GM21717 (cell line): ENCODE results near the gene WDR26.
A peak's percentile ranks its signal among the peaks of the same experiment; 100 is the strongest.
"Not testable (repeated sequence)": the region's sequence is repeated elsewhere in the genome, so short reads cannot be mapped to it uniquely, and the experiment has no call there.

ENCODE experiments used
- ATAC-seq: cut with Tn5 transposase; IDR thresholded peaks from one replicate; pipeline ENCODE4 v1.9.1; 2021; ENCODE audit warnings: mild to moderate bottlenecking, moderate library complexity; ENCODE audit not compliant: unreplicated experiment

The WDR26 gene

GRCh38 chr1:224433701-224434672, 610 bp downstream of the WDR26 start:
- no peak for ATAC-seq

- no peak for ATAC-seq
These were observed 1.4 kb downstream of the WDR26 start for GRCh38 chr1:224433041-224433691.

GRCh38 chr1:224432672-224433040, 1.9 kb downstream of the WDR26 start:
- ATAC-seq, result no peak

- no peak for ATAC-seq
These were observed 2.5 kb downstream of the WDR26 start for GRCh38 chr1:224432146-224432545.

GRCh38 chr1:224431726-224432125, 2.9 kb downstream of the WDR26 start:
- no peak for ATAC-seq

GRCh38 chr1:224430511-224431113, 4.0 kb downstream of the WDR26 start:
- ATAC-seq, result peak; percentile 25

- no peak for ATAC-seq
These were observed 4.8 kb downstream of the WDR26 start for GRCh38 chr1:224429616-224430326.

- not testable (repeated sequence) for ATAC-seq
These were observed 5.9 kb downstream of the WDR26 start for GRCh38 chr1:224428713-224429112.

GRCh38 chr1:224427346-224427745, 7.3 kb downstream of the WDR26 start:
- ATAC-seq, result no peak

GRCh38 chr1:224426869-224427268, 7.7 kb downstream of the WDR26 start:
- ATAC-seq, result not testable (repeated sequence)

- ATAC-seq, result no peak
These were observed 9.2 kb downstream of the WDR26 start for GRCh38 chr1:224425279-224425884.

GRCh38 chr1:224420106-224420505, 14.5 kb downstream of the WDR26 start:
- ATAC-seq, result no peak

- no peak for ATAC-seq
These were observed 22.8 kb downstream of the WDR26 start for GRCh38 chr1:224411766-224412165.

- ATAC-seq, result no peak
These were observed 26.4 kb downstream of the WDR26 start for GRCh38 chr1:224408294-224408590.

GRCh38 chr1:224407571-224408293, 26.9 kb downstream of the WDR26 start:
- no peak for ATAC-seq

GRCh38 chr1:224406216-224406615, 28.4 kb downstream of the WDR26 start:
- ATAC-seq, result no peak

GRCh38 chr1:224405604-224405970, 29.0 kb downstream of the WDR26 start:
- no peak for ATAC-seq

GRCh38 chr1:224404916-224405603, 29.5 kb downstream of the WDR26 start:
- ATAC-seq, result no peak

- no peak for ATAC-seq
These were observed 32.0 kb downstream of the WDR26 start for GRCh38 chr1:224402472-224403036.
